Parathyroid adenoma (tissue), 2 donors: ENCODE results near the gene SMIM36.
A peak's percentile ranks its signal among the peaks of the same experiment; 100 is the strongest.

ENCODE experiments used
- H2AFZ ChIP-seq: fragments of 300-600 bp; sonication (generic); one replicate; pipeline ENCODE4 v1.7.0; 2017; ENCODE audit warnings: antibody characterized with exemption, mild to moderate bottlenecking
- H3K27ac ChIP-seq: fragments of 300-600 bp; sonication (generic); one replicate; pipeline ENCODE4 v1.7.0; 2017
- H3K27me3 ChIP-seq: fragments of 300-600 bp; sonication (generic); one replicate; pipeline ENCODE4 v1.7.0; 2017; ENCODE audit warnings: low read length; ENCODE audit not compliant: control insufficient read depth, insufficient read depth
- H3K36me3 ChIP-seq: fragments of 300-600 bp; sonication (generic); one replicate; pipeline ENCODE4 v1.7.0; 2017; ENCODE audit warnings: low read length; ENCODE audit not compliant: control insufficient read depth, insufficient read depth
- H3K4me1 ChIP-seq: fragments of 300-600 bp; sonication (generic); one replicate; pipeline ENCODE4 v1.7.0; 2017; ENCODE audit warnings: control low read depth
- H3K4me2 ChIP-seq: fragments of 300-600 bp; sonication (generic); one replicate; pipeline ENCODE4 v1.7.0; 2017; ENCODE audit warnings: low read length
- H3K4me3 ChIP-seq: fragments of 300-600 bp; sonication (generic); one replicate; pipeline ENCODE4 v1.7.0; 2017; ENCODE audit warnings: low read depth, low read length
- H3K79me2 ChIP-seq: fragments of 300-600 bp; sonication (generic); one replicate; pipeline ENCODE4 v1.7.0; 2017; ENCODE audit warnings: control low read depth
- H3K9ac ChIP-seq: fragments of 300-600 bp; sonication (generic); one replicate; pipeline ENCODE4 v1.7.0; 2017; ENCODE audit warnings: mild to moderate bottlenecking
- H3K9me3 ChIP-seq: fragments of 300-600 bp; sonication (generic); one replicate; pipeline ENCODE4 v1.7.0; 2017; ENCODE audit warnings: low read length; ENCODE audit not compliant: control insufficient read depth
- TF ChIP-seq, protein P1 (sequence below): fragments of 300-600 bp; sonication (generic); IDR thresholded peaks from one replicate; pipeline ENCODE4 v1.7.0; 2017; ENCODE audit warnings: antibody characterized with exemption, mild to moderate bottlenecking
- donor health status: primary hyperparathyroidism.

SMIM36 gene

DNA sequence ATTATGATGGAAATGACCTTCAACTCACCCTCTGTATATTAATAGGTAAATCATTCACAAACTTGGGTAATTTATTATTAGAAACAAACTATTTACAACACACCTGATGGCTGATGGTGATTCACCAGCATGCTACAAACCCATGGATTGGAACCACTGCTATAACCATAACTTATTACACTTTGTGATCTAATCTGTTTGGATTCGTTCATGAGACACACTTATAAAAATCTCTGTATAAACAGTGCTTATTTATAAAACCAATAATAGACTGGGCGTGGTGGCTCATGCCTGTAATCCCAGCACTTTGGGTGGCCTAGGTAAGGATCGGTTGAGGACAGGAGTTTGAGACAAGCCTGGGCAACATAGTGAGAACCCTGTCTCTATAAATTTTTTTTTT lies 16.0 kb downstream of the SMIM36 start:
- TF ChIP-seq, protein P1, sequence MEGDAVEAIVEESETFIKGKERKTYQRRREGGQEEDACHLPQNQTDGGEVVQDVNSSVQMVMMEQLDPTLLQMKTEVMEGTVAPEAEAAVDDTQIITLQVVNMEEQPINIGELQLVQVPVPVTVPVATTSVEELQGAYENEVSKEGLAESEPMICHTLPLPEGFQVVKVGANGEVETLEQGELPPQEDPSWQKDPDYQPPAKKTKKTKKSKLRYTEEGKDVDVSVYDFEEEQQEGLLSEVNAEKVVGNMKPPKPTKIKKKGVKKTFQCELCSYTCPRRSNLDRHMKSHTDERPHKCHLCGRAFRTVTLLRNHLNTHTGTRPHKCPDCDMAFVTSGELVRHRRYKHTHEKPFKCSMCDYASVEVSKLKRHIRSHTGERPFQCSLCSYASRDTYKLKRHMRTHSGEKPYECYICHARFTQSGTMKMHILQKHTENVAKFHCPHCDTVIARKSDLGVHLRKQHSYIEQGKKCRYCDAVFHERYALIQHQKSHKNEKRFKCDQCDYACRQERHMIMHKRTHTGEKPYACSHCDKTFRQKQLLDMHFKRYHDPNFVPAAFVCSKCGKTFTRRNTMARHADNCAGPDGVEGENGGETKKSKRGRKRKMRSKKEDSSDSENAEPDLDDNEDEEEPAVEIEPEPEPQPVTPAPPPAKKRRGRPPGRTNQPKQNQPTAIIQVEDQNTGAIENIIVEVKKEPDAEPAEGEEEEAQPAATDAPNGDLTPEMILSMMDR, result no peak
- H3K27me3 ChIP-seq, result no peaks in the 10 kb centered on the region
- no peak overlapping the region for H3K27ac ChIP-seq

DNA sequence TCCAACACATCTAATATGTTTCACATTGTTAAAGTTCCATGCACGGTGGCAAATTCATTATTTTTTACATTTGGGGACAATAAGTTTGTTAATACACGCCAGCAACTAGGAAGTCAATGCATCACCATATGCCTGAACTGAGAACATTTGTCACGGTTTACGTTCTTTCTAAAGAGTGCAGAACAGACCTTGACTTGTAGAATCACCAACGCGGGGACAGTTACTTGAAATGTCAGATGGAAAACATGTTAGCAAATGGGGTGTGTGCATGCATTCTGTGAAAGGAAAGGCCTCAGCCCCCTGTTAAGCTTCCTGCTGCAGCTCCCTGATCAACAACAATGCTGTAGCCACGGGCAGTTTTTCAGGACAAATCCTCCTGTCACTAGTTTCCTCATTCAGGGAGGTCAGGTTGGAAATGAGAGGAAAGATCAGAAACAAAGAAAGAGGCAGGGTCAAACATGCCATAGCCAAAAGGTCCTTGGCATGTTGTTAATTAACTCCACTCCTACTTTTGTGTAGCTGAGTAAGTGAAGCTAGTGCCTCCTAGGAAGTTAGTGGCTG lies 18.4 kb downstream of the SMIM36 start:
- TF ChIP-seq, protein P1, result no peak
- Histone ChIP-seq H3K9ac (no peak overlapping the region), H3K4me3 (no peak overlapping the region), H3K4me2 (no peak overlapping the region), H3K4me1 (peaks cover under 1% of the 10 kb centered on the region), H2AFZ (no peak overlapping the region), H3K36me3 (no peaks in the 10 kb centered on the region), H3K27ac (no peak overlapping the region), H3K9me3 (no peaks in the 10 kb centered on the region), H3K79me2 (no peaks in the 10 kb centered on the region), H3K27me3 (no peaks in the 10 kb centered on the region)

More for the DNA sequence above, 16.0 kb downstream of the SMIM36 start:
- no peak overlapping the region for H2AFZ ChIP-seq
- H3K4me2 ChIP-seq, result no peak overlapping the region
- no peak overlapping the region for H3K9ac ChIP-seq
- peaks cover 1% of the 10 kb centered on the region for H3K4me1 ChIP-seq
- no peaks in the 10 kb centered on the region for H3K9me3 ChIP-seq
- H3K4me3 ChIP-seq, result no peak overlapping the region
- H3K36me3 ChIP-seq, result no peaks in the 10 kb centered on the region
- H3K79me2 ChIP-seq, result no peaks in the 10 kb centered on the region

DNA sequence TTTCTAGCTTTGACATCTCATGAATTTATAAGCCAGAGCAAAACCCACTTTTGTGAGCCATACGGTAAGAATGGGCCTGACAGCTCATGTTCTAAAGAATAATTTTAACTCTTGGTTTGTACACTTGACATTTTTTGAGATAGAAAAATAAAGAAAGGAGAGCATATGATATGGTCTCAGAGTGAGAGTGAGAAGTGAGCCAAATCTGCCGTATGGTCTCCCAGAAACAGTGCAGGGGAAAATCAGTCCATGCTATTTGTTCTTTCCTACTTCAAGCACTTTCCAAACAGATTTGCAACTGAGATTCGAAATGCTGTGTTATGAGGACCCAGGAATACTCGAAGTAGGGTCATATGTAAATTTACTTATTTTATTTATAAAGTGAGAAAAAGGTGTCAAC lies 20.9 kb downstream of the SMIM36 start:
- H3K9ac ChIP-seq, result no peak overlapping the region
- no peak overlapping the region for H2AFZ ChIP-seq
- no peak overlapping the region for H3K4me3 ChIP-seq
- no peak overlapping the region for H3K27ac ChIP-seq
- peaks cover 4% of the 10 kb centered on the region for H3K4me1 ChIP-seq
- no peaks in the 10 kb centered on the region for H3K9me3 ChIP-seq
- TF ChIP-seq, protein P1, result no peak
- H3K36me3 ChIP-seq, result no peaks in the 10 kb centered on the region
- no peak overlapping the region for H3K4me2 ChIP-seq
- no peaks in the 10 kb centered on the region for H3K79me2 ChIP-seq
- no peaks in the 10 kb centered on the region for H3K27me3 ChIP-seq

DNA sequence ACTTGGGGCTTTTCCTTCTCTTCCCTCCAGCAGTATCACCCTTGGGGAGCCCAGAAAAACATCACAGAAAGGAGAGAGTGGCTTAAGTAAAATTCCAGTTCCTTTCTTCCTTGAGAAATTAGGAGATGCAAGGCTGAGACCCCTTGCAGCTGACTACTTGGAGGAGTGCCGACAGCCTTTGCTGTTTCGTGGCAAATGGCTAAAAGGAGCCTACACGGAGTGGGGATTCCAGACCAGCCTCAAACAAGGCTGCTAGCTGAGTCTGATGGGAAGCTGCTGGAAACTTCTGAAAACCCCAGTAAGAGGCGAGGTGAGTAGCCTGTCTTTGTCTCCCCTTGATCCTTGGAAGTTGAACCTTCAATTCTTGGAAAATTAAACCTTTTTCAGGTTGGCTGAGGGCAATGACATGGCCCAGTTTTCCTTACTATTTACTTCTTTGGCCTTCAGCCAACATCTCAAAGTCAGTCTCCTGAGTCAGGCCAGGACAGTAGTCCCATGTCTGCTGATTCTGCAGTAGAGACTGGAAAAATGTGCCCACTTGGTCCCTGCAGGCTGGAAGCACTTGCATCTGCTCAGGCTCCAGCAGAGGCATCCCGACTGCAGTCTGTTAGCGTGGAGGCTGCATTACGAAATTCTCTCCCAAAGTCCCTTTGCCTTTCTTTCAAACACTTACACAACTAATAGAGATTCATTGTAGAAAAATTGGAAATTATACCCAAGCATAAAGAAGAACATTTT lies 23.4 kb downstream of the SMIM36 start:
- Histone ChIP-seq H3K27ac (no peak overlapping the region), H3K4me1 (peaks cover 4% of the 10 kb centered on the region), H3K9ac (no peak overlapping the region), H3K4me3 (no peak overlapping the region), H3K9me3 (no peaks in the 10 kb centered on the region), H3K79me2 (no peaks in the 10 kb centered on the region), H2AFZ (peak overlapping the region; percentile 51), H3K27me3 (no peaks in the 10 kb centered on the region), H3K4me2 (peak overlapping the region; percentile 31), H3K36me3 (no peaks in the 10 kb centered on the region)
- TF ChIP-seq, protein P1, result no peak

DNA sequence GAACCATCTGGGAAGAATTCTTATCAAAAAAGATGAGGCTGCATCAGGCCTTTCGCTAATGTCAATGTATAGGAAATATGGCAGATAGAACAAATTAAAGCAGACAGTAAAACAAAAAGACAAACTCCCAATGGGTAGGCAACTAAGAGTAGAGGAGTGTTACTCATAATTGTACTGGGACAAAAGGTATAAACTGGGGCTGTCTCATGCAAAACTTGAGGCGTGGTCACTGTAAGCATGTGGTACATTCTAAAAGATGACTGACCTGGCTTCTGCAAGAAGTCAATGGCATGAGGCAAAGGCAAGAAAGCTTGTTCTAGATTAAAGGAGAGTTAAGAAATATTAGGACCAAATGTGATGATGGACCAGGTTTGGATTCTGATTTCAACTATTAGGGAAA lies 26.7 kb downstream of the SMIM36 start:
- Histone ChIP-seq H3K27me3 (no peaks in the 10 kb centered on the region), H3K9ac (no peak overlapping the region), H3K4me1 (peaks cover 4% of the 10 kb centered on the region), H3K4me3 (no peak overlapping the region), H2AFZ (no peak overlapping the region), H3K79me2 (no peaks in the 10 kb centered on the region), H3K4me2 (no peak overlapping the region), H3K36me3 (no peaks in the 10 kb centered on the region), H3K27ac (no peak overlapping the region), H3K9me3 (no peaks in the 10 kb centered on the region)
- TF ChIP-seq, protein P1, result no peak
